ENCODE results near the gene NBAS.

Gene NBAS

DNA sequence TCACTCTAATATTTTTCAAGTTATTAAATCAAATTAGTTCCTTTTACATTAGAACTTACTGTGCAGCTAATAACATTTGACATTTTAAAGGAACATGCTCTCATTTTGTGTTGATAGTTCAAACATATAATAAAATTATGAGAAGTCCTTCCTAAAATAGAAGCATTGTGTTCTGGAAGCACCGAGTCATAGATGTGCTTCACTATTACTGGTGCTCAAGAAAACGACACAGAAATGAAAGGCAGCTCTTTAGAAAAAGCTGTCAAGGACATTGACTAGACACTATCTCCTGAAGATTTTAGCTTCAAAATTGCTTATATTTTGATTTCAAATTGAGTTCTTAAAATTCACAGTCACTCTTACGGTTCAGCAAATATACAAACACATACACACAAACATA is 338.3 kb downstream of the NBAS start:
- peaks cover 5% of the 10 kb centered on the region for H3K9me3 ChIP-seq (ENCODE audit: control insufficient read depth, low read length)
- no peak overlapping the region for H3K14ac ChIP-seq (ENCODE audit: low read length in 2 of 2)
- H3K4me1 ChIP-seq (ENCODE audit: control insufficient read depth, insufficient read depth, low read depth, low read length): peaks cover 2% of the 10 kb centered on the region
- H3K4ac ChIP-seq (ENCODE audit: low read depth in 1 of 2, low read length in 2 of 2): no peak overlapping the region
- no peak overlapping the region for H3K4me2 ChIP-seq (ENCODE audit: low read length, poor library complexity, severe bottlenecking)
- no peak overlapping the region for H2BK120ac ChIP-seq (ENCODE audit: low read depth, low read length)
- no peak overlapping the region for H2BK5ac ChIP-seq (ENCODE audit: low read depth, low read length, poor library complexity, severe bottlenecking)
- H3K23ac ChIP-seq (ENCODE audit: low read length in 2 of 2): no peak overlapping the region
- H3K18ac ChIP-seq (ENCODE audit: low read depth in 1 of 2, low read length in 2 of 2): no peak overlapping the region
- H3K9ac ChIP-seq (ENCODE audit: low read length): peak overlapping the region; percentile 87
- DNase-seq: peak; percentile 20
- H3K27me3 ChIP-seq (ENCODE audit: control insufficient read depth in 1 of 2, insufficient read depth in 1 of 2, low read length in 2 of 2): no peaks in the 10 kb centered on the region
- H3K36me3 ChIP-seq (ENCODE audit: control insufficient read depth in 1 of 2, insufficient read depth in 2 of 2, low read depth in 1 of 2, low read length in 2 of 2): peaks cover 10 to 29% of the 10 kb centered on the region in 2 experiments
- H2BK12ac ChIP-seq (ENCODE audit: low read length in 2 of 2): no peak overlapping the region
- H3K27ac ChIP-seq (ENCODE audit: low read length, poor library complexity, severe bottlenecking): no peak overlapping the region
- H2AFZ ChIP-seq (ENCODE audit: low read depth, low read length): no peak overlapping the region
- 95% methylated on average over 2 of the region's 3 CpGs for WGBS
- peaks cover 5% of the 10 kb centered on the region for H3K79me1 ChIP-seq (replicated peaks; ENCODE audit: low read length, poor library complexity, severe bottlenecking)
- no peak overlapping the region for H3K4me3 ChIP-seq (ENCODE audit: insufficient read depth in 1 of 2, low read depth in 1 of 2, low read length in 2 of 2)
- H2AK5ac ChIP-seq (ENCODE audit: low read length, severe bottlenecking): no peak overlapping the region
- no peak overlapping the region for H2BK15ac ChIP-seq (ENCODE audit: low read depth, poor library complexity, severe bottlenecking)
- H4K8ac ChIP-seq (ENCODE audit: low read length): no peak overlapping the region
- H4K91ac ChIP-seq (ENCODE audit: low read length): no peak overlapping the region

DNA sequence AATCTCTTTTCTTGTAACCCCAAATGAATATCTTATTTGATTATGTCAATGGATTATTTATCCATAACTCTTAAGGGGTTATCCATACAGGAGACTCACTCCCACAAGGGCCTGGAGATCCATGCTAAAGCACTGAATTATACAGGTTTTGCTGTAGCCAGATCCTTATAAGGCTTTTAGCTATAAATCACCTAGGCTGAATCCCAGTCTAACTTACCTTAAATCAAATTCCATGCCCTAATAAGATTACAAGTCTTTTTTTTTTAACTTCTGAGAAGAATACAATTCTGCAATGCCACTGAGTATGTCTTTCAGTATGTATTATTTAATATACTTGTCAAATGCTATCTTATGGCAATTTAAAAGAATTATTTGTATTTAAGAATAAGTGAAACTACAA is 340.5 kb downstream of the NBAS start:
- Histone ChIP-seq H3K4me3 (ENCODE audit: insufficient read depth in 1 of 2, low read depth in 1 of 2, low read length in 2 of 2) (no peak overlapping the region), H2BK12ac (ENCODE audit: low read length in 2 of 2) (no peak overlapping the region), H3K18ac (ENCODE audit: low read depth in 1 of 2, low read length in 2 of 2) (no peak overlapping the region), H2BK120ac (ENCODE audit: low read depth, low read length) (no peak overlapping the region), H3K4ac (ENCODE audit: low read depth in 1 of 2, low read length in 2 of 2) (no peak overlapping the region), H2BK15ac (ENCODE audit: low read depth, poor library complexity, severe bottlenecking) (no peak overlapping the region), H3K9me3 (ENCODE audit: control insufficient read depth, low read length) (no peaks in the 10 kb centered on the region), H2BK5ac (ENCODE audit: low read depth, low read length, poor library complexity, severe bottlenecking) (no peak overlapping the region), H3K23ac (ENCODE audit: low read length in 2 of 2) (no peak overlapping the region), H3K27me3 (ENCODE audit: control insufficient read depth in 1 of 2, insufficient read depth in 1 of 2, low read length in 2 of 2) (no peaks in the 10 kb centered on the region), H3K4me1 (ENCODE audit: control insufficient read depth, insufficient read depth, low read depth, low read length) (peaks cover 2% of the 10 kb centered on the region), H3K4me2 (ENCODE audit: low read length, poor library complexity, severe bottlenecking) (no peak overlapping the region), H3K79me1 (replicated peaks; ENCODE audit: low read length, poor library complexity, severe bottlenecking) (peaks cover 4% of the 10 kb centered on the region), H4K8ac (ENCODE audit: low read length) (no peak overlapping the region), H3K36me3 (ENCODE audit: control insufficient read depth in 1 of 2, insufficient read depth in 2 of 2, low read depth in 1 of 2, low read length in 2 of 2) (peaks cover 10 to 35% of the 10 kb centered on the region in 2 experiments), H4K91ac (ENCODE audit: low read length) (no peak overlapping the region), H3K27ac (ENCODE audit: low read length, poor library complexity, severe bottlenecking) (no peak overlapping the region), H3K9ac (ENCODE audit: low read length) (no peak overlapping the region), H3K14ac (ENCODE audit: low read length in 2 of 2) (no peak overlapping the region), H2AFZ (ENCODE audit: low read depth, low read length) (no peak overlapping the region), H2AK5ac (ENCODE audit: low read length, severe bottlenecking) (no peak overlapping the region)
- no peak for DNase-seq

DNA sequence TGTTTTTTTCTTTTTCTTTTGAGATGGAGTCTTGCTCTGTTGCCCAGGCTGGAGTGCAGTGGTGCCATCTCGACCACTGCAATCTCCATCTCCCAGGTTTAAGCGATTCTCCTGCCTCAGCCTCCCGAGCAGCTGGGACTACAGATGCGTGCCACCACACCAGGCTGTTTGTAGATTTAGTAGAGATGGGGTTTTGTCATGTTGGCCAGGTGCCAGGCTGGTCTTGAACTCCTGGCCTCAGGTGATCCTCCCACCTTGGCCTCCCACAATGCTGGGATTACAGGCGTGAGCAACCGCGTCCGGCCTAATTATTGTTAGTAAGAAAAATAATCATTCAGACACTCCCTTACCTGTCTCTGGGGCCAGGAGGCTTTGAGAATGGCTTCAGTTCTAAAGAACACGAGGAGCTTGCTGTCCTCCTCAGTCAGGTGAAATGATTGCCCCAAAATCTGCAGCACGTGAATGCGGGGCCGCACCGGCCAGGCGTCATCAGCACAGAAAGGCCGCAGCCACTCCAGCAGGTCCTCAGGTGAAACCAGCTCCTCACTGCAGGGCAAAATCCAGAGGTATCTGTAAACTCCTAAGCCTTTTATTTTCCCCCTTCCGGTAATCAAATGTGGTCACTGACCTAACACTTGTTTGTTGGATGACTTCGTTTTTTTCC is 342.6 kb downstream of the NBAS start:
- H3K4me2 ChIP-seq (ENCODE audit: low read length, poor library complexity, severe bottlenecking): no peak overlapping the region
- H3K4ac ChIP-seq (ENCODE audit: low read depth in 1 of 2, low read length in 2 of 2): no peak overlapping the region
- no peaks in the 10 kb centered on the region for H3K27me3 ChIP-seq (ENCODE audit: control insufficient read depth in 1 of 2, insufficient read depth in 1 of 2, low read length in 2 of 2)
- peaks cover 6% of the 10 kb centered on the region for H3K79me1 ChIP-seq (replicated peaks; ENCODE audit: low read length, poor library complexity, severe bottlenecking)
- H4K8ac ChIP-seq (ENCODE audit: low read length): no peak overlapping the region
- H3K4me1 ChIP-seq (ENCODE audit: control insufficient read depth, insufficient read depth, low read depth, low read length): no peaks in the 10 kb centered on the region
- no peak overlapping the region for H2BK120ac ChIP-seq (ENCODE audit: low read depth, low read length)
- H2AK5ac ChIP-seq (ENCODE audit: low read length, severe bottlenecking): no peak overlapping the region
- peaks cover 7 to 43% of the 10 kb centered on the region in 2 experiments for H3K36me3 ChIP-seq (ENCODE audit: control insufficient read depth in 1 of 2, insufficient read depth in 2 of 2, low read depth in 1 of 2, low read length in 2 of 2)
- H2AFZ ChIP-seq (ENCODE audit: low read depth, low read length): no peak overlapping the region
- no peak overlapping the region for H3K4me3 ChIP-seq (ENCODE audit: insufficient read depth in 1 of 2, low read depth in 1 of 2, low read length in 2 of 2)
- H3K14ac ChIP-seq (ENCODE audit: low read length in 2 of 2): no peak overlapping the region
- H3K9me3 ChIP-seq (ENCODE audit: control insufficient read depth, low read length): no peaks in the 10 kb centered on the region
- WGBS: 99% methylated on average over 17 of the region's 17 CpGs
- no peak overlapping the region for H3K9ac ChIP-seq (ENCODE audit: low read length)
- no peak overlapping the region for H3K27ac ChIP-seq (ENCODE audit: low read length, poor library complexity, severe bottlenecking)
- no peak overlapping the region for H4K91ac ChIP-seq (ENCODE audit: low read length)
- no peak overlapping the region for H2BK12ac ChIP-seq (ENCODE audit: low read length in 2 of 2)
- DNase-seq: no peak
- H3K23ac ChIP-seq (ENCODE audit: low read length in 2 of 2): no peak overlapping the region
- no peak overlapping the region for H2BK15ac ChIP-seq (ENCODE audit: low read depth, poor library complexity, severe bottlenecking)
- no peak overlapping the region for H3K18ac ChIP-seq (ENCODE audit: low read depth in 1 of 2, low read length in 2 of 2)
- no peak overlapping the region for H2BK5ac ChIP-seq (ENCODE audit: low read depth, low read length, poor library complexity, severe bottlenecking)

DNA sequence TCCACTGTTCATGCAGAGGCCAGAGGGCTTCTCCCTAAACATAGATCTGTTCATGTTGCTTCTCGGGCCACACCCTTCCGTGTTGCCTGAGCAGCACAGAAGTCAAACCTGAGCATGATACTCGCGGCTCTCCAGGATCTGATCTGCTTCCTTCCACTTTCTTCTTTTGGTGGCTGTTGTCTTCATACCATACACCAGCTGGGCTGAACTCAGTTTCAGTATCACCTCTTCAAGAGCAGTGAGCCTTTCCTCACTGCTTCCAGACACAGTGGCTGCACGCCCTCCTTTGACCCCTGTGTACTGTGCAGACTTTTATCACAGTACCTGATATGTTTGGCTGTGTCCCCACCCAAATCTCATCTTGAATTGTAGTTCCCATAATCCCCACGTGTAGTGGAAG is 348.9 kb downstream of the NBAS start:
- Histone ChIP-seq H3K4me1 (ENCODE audit: control insufficient read depth, insufficient read depth, low read depth, low read length) (no peaks in the 10 kb centered on the region), H3K14ac (ENCODE audit: low read length in 2 of 2) (no peak overlapping the region), H3K36me3 (ENCODE audit: control insufficient read depth in 1 of 2, insufficient read depth in 2 of 2, low read depth in 1 of 2, low read length in 2 of 2) (peaks cover 6 to 51% of the 10 kb centered on the region in 2 experiments), H3K4me2 (ENCODE audit: low read length, poor library complexity, severe bottlenecking) (no peak overlapping the region), H2AK5ac (ENCODE audit: low read length, severe bottlenecking) (no peak overlapping the region), H3K4me3 (ENCODE audit: insufficient read depth in 1 of 2, low read depth in 1 of 2, low read length in 2 of 2) (no peak overlapping the region), H2BK120ac (ENCODE audit: low read depth, low read length) (no peak overlapping the region), H3K18ac (ENCODE audit: low read depth in 1 of 2, low read length in 2 of 2) (no peak overlapping the region), H4K91ac (ENCODE audit: low read length) (no peak overlapping the region), H2AFZ (ENCODE audit: low read depth, low read length) (no peak overlapping the region), H3K27ac (ENCODE audit: low read length, poor library complexity, severe bottlenecking) (no peak overlapping the region), H2BK12ac (ENCODE audit: low read length in 2 of 2) (no peak overlapping the region), H4K8ac (ENCODE audit: low read length) (no peak overlapping the region), H3K23ac (ENCODE audit: low read length in 2 of 2) (no peak overlapping the region), H3K4ac (ENCODE audit: low read depth in 1 of 2, low read length in 2 of 2) (no peak overlapping the region), H2BK5ac (ENCODE audit: low read depth, low read length, poor library complexity, severe bottlenecking) (no peak overlapping the region), H2BK15ac (ENCODE audit: low read depth, poor library complexity, severe bottlenecking) (no peak overlapping the region), H3K79me1 (replicated peaks; ENCODE audit: low read length, poor library complexity, severe bottlenecking) (peaks cover 7% of the 10 kb centered on the region), H3K9ac (ENCODE audit: low read length) (no peak overlapping the region), H3K9me3 (ENCODE audit: control insufficient read depth, low read length) (no peaks in the 10 kb centered on the region), H3K27me3 (ENCODE audit: control insufficient read depth in 1 of 2, insufficient read depth in 1 of 2, low read length in 2 of 2) (no peaks in the 10 kb centered on the region)
- WGBS: 96% methylated on average over 6 of the region's 6 CpGs
- DNase-seq: no peak
